Transverse colon (tissue), 4 donors: ENCODE data around the gene HOXC9. TPM values are rescaled to one million over a fixed set of nuclear protein-coding genes. Genes with fewer than 3 reads are reported as not detected.

Experiments
- DNase-seq: peaks from one replicate; pipeline ENCODE4 v3.0.0-alpha.2; 2019
- H3K27ac ChIP-seq, 4 donors: fragments of 200-600 bp; sonication (generic); 2 replicates each; pipeline ENCODE4 v1.5.1; 2016 to 2018; ENCODE audit warnings: inconsistent platforms in 4 of 4
- H3K27me3 ChIP-seq: fragments of 200-600 bp; sonication (generic); 2 replicates; pipeline ENCODE4 v1.5.1; 2017; ENCODE audit warnings: inconsistent platforms
- H3K36me3 ChIP-seq, 4 donors: fragments of 200-600 bp; sonication (generic); 2 replicates each; pipeline ENCODE4 v1.5.1; 2017 to 2019; ENCODE audit warnings: inconsistent platforms in 4 of 4
- H3K4me1 ChIP-seq, 4 donors: fragments of 200-600 bp; sonication (generic); 2 replicates each; pipeline ENCODE4 v1.5.1; 2017 to 2020; ENCODE audit warnings: inconsistent platforms in 4 of 4
- H3K4me3 ChIP-seq, 4 donors: fragments of 200-600 bp; sonication (generic); 1 replicate in 1 of 4; 2 replicates in 3 of 4; pipeline versions ENCODE4 v1.5.1 to v1.6.1; 2017 to 2019; ENCODE audit warnings: inconsistent platforms in 4 of 4
- H3K9me3 ChIP-seq, 2 donors: fragments of 200-600 bp; sonication (generic); 2 replicates each; pipeline ENCODE4 v1.5.1; 2017 to 2019; ENCODE audit warnings: inconsistent platforms in 2 of 2
- EP300 ChIP-seq: sonication (generic); formaldehyde crosslinking; IDR thresholded peaks from one replicate; pipeline ENCODE4 v1.6.1; 2017; ENCODE audit warnings: antibody characterized with exemption, low read depth
- POLR2A ChIP-seq: fragments of 450-650 bp; IDR thresholded peaks from one replicate; pipeline ENCODE4 v1.6.1; 2016; ENCODE audit warnings: antibody characterized with exemption, mild to moderate bottlenecking, moderate library complexity
- POLR2AphosphoS5 ChIP-seq, 3 donors: sonication (generic); formaldehyde crosslinking; IDR thresholded peaks; one replicate each; pipeline ENCODE4 v1.6.1; 2016; ENCODE audit warnings: antibody characterized with exemption in 3 of 3
- WGBS, 2 donors: methylation state at CpG; one replicate each; pipeline ENCODE4 v1.1.5; 2018; ENCODE audit warnings: low coverage in 1 of 2; 5-methylcytosine and 5-hydroxymethylcytosine counted together
- in situ Hi-C, 4 donors: fragments of 200-750 bp; cut with MboI; loops; one replicate each; pipeline versions ENCODE4 v1.15.0 to v1.15.1; 2017; ENCODE audit warnings: low sequenced_read_pairs in 3 of 4, low pct_ligation_motif_present in 1 of 4, low pct_unique_long_range_greater_than_20kb in 1 of 4
- intact Hi-C: fragments of 100-400 bp; cut with DNase I; formaldehyde crosslinking; loops from one replicate; pipeline ENCODE4 v1.15.1; 2023; ENCODE audit warnings: low total_unique reads
- total RNA-seq, 4 donors: library from RNA; depleted of rRNA; stranded (reverse); fragments of >200 nt; gene quantifications; one replicate each; pipeline ENCODE4 v1.1.0, GENCODE V29; 2016
- TF ChIP-seq, protein P1 (sequence below), 5 experiments: fragments of 200-600 bp in 3 of 5; fragments of 450-650 bp in 2 of 5; sonication (generic) in 3 of 5; IDR thresholded peaks; 1 replicate in 2 of 5; 2 replicates in 3 of 5; pipeline ENCODE4 v1.5.1; 2016 to 2017; ENCODE audit warnings: antibody characterized with exemption in 5 of 5, inconsistent platforms in 3 of 5, mild to moderate bottlenecking in 2 of 5, moderate library complexity in 1 of 5

The HOXC9 gene
- total RNA-seq, 4 donors from 2014 or later = not detected

DNA sequence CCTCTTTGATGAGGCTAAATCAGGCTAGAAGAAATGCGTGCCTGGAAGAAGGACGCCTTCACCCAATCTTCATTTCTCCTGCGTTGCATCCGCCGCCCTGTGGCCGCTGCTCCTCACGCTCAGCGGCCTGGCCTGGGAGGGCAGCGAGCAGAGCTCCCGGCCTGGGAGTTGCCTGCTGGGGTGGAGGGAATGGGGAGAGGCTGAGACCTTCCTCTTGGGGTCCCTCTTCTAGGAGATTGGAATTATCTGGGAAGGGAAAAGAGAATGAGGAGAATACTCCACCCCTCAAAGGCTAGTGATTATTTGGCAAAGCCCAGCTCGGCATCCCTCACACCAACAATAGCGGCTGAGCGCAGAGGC is 47.6 kb upstream of the HOXC9 start:
- Histone ChIP-seq H3K9me3 (no peaks in the 10 kb centered on the region), H3K4me3 (no peak overlapping the region), H3K4me1 (peaks cover 0 to 3% (median 0%) of the 10 kb centered on the region in 4 donors), H3K27ac (no peak overlapping the region), H3K36me3 (no peaks in the 10 kb centered on the region), H3K27me3 (peaks cover 100% of the 10 kb centered on the region)
- no peak for DNase-seq
- intact Hi-C loops (no loop called here), in situ Hi-C loops (no loop called here)
- WGBS, 2 donors = 22% methylated on average over 13 of the region's 13 CpGs; no CpG with 5 or more reads in 1 of the 2 donors
- TF ChIP-seq, protein P1, sequence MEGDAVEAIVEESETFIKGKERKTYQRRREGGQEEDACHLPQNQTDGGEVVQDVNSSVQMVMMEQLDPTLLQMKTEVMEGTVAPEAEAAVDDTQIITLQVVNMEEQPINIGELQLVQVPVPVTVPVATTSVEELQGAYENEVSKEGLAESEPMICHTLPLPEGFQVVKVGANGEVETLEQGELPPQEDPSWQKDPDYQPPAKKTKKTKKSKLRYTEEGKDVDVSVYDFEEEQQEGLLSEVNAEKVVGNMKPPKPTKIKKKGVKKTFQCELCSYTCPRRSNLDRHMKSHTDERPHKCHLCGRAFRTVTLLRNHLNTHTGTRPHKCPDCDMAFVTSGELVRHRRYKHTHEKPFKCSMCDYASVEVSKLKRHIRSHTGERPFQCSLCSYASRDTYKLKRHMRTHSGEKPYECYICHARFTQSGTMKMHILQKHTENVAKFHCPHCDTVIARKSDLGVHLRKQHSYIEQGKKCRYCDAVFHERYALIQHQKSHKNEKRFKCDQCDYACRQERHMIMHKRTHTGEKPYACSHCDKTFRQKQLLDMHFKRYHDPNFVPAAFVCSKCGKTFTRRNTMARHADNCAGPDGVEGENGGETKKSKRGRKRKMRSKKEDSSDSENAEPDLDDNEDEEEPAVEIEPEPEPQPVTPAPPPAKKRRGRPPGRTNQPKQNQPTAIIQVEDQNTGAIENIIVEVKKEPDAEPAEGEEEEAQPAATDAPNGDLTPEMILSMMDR (IDR thresholded peaks at IDR 0.05) = no peak
- TF ChIP-seq POLR2A (no peak), EP300 (no peak), POLR2AphosphoS5 (IDR thresholded peaks at IDR 0.05) (no peak)

DNA sequence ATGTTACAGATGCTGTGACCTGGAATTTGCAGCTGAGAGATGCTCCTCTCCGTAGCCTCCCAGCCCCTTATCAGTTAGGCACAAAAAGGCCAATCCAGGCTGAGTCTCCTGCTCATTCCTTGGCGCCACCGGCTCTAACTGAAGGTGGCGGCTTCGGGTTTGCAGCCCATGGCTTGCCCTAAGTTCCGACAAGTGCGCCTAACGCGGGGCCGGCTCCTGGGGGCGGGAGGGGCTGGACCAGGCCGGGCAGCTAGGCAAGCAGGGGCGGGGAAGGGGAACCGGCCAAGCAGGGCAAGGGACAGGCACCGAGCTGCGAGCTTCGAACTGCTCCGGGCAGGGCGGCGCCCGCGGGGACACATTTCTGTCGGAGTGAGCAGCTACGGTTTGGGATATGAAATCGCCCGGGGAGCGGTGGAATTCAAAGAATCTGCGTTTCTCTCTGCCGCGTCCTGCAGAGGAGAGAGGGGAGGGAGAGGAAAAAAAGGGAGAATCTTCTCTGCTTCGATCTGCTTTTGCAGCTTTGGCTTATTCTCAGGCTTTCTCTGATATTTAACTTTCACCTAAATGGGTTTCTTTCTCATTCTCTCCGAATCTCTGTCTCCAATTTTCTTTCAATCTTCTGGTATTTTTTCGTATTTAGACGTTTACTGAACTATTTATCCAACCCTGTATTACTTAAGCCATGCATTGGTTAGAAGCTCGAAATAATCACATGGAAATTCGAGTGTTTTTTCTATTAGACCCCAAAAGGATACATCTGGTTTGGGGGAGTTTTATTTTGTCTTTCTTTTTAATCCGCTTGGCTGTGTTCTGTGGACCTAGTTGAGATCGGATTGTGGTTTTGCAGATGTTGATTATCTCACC is 46.9 kb upstream of the HOXC9 start:
- intact Hi-C loops (no loop called here), in situ Hi-C loops (no loop called here)
- H3K27me3 ChIP-seq = peaks cover 100% of the 10 kb centered on the region
- H3K4me3 ChIP-seq = no peak overlapping the region
- no peak for DNase-seq
- H3K27ac ChIP-seq = no peak overlapping the region
- peaks cover 0 to 3% (median 0%) of the 10 kb centered on the region in 4 donors for H3K4me1 ChIP-seq
- TF ChIP-seq, protein P1 (IDR thresholded peaks at IDR 0.05) = no peak
- H3K9me3 ChIP-seq = no peaks in the 10 kb centered on the region
- no peaks in the 10 kb centered on the region for H3K36me3 ChIP-seq
- 14 to 25% methylated on average over 6 to 38 of the region's 38 CpGs for WGBS, 2 donors

DNA sequence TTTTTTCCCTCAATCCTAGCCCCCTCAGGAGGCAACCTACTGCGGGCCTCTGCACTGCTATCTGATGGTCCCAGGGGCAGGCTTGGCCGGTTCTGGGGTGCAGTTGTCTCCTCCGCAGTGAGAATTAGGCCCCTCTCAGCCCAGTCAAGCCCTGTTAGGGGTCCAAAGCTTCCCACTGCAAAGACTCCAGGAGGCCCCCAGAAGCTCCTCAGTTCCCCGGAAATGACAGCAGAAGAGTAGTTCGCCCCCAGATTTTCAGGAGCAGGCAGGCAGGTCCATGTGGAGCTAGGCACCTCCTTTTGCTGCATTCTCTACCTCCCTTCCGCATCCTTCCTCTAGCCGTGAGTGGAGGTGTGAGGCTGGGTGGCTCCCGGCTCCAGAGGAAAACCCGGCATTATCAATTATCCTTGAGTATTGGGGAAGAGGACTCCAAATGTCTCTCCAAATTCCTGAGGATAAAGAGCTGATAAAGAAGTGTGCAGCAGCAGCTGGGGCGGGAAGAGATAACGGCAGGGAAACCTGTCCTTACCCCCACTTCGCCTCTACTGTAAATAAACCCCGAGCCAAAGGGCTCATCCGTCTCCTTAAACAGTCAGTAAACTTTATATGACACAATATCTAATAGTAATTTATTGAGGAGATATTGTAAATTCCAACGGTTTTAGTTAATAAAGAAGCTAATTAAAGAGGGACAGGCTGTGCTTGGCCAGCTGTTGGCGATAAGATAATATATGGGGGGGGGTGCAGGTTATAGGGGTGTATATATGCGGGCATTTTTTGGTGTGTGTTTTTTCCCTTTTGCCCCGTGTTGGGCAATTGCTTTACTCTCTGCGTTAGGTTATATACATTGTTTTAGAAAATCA is 45.9 kb upstream of the HOXC9 start:
- in situ Hi-C loops = no loop called here
- WGBS, 2 donors = 6 to 12% methylated on average over 11 to 17 of the region's 19 CpGs
- Histone ChIP-seq H3K4me1 (peaks cover 0 to 3% (median 0%) of the 10 kb centered on the region in 4 donors), H3K27ac (no peak overlapping the region), H3K4me3 (no peak overlapping the region), H3K9me3 (no peaks in the 10 kb centered on the region), H3K36me3 (no peaks in the 10 kb centered on the region), H3K27me3 (peaks cover 100% of the 10 kb centered on the region)
- intact Hi-C loops = no loop called here
- TF ChIP-seq EP300 = no peak
- DNase-seq = no peak

DNA sequence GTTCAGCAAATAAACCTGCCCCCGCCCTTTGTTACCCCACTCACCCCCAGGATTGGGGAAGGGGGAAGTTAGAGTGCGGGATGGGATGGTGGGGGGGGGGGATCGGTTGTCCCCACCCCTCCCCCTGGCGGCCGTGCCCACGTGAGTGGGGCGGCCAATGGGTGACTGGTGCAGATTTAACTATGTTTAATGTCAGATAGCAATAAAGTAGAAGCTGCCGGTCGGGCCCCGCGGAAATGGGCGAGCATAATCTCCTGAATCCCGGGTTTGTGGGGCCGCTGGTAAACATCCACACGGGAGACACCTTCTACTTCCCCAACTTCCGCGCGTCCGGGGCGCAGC is 45.3 kb upstream of the HOXC9 start, which contains the start of gene HOXC12:
Gene HOXC12 (plus strand): TSS at position 210 of the 342 bp plus-strand sequence. CDS start 27 bp downstream, at position 237.
- Histone ChIP-seq H3K27ac (no peak within 1 kb of the TSS), H3K4me1 (peaks cover 0 to 3% (median 0%) of the 10 kb centered on the region in 4 donors), H3K4me3 (no peak within 1 kb of the TSS), H3K36me3 (no peaks in the 10 kb centered on the region), H3K27me3 (peaks cover 100% of the 10 kb centered on the region), H3K9me3 (no peaks in the 10 kb centered on the region)
- TF ChIP-seq POLR2AphosphoS5 (IDR thresholded peaks at IDR 0.05) (no peak), EP300 (no peak), POLR2A (no peak)
- TF ChIP-seq, protein P1 (IDR thresholded peaks at IDR 0.05) = no peak
- in situ Hi-C loops = no loop called here
- 7% methylated on average over 20 of the region's 20 CpGs; no CpG with 5 or more reads in 1 of the 2 donors for WGBS, 2 donors
- no peak for DNase-seq
- intact Hi-C loops = no loop called here
